GM23248 (cell line): ENCODE data around the gene RNF111.

Experiments used
- EZH2 ChIP-seq: fragments of 200-600 bp; sonication (generic); IDR thresholded peaks from 2 replicates; pipeline ENCODE4 v1.6.1; 2018; ENCODE audit warnings: antibody characterized with exemption, mild to moderate bottlenecking; ENCODE audit not compliant: insufficient read depth, poor library complexity, severe bottlenecking
- EZH2phosphoT487 ChIP-seq: fragments of 200-600 bp; sonication (generic); IDR thresholded peaks from 2 replicates; pipeline ENCODE4 v1.6.1; 2018; ENCODE audit warnings: antibody characterized with exemption, moderate library complexity, mild to moderate bottlenecking, low read depth; ENCODE audit not compliant: insufficient read depth

GRCh38 chr15:59096429-59096828 lies 109.0 kb downstream of the RNF111 start:
- TF ChIP-seq EZH2phosphoT487 (no peak), EZH2 (no peak)
